ENCODE measurements around the gene HEATR9. TPM values are rescaled to one million over a fixed set of nuclear protein-coding genes. Genes with fewer than 3 reads are reported as not detected.

The HEATR9 gene
- total RNA-seq, 1 experiment from 2014 or later, result not detected

- TF ChIP-seq POLR2A (IDR thresholded peaks at IDR 0.05; ENCODE audit: borderline replicate concordance, extremely low read depth, insufficient read depth, insufficient read length), result no peak
- no peak for TF ChIP-seq MAX (IDR thresholded peaks at IDR 0.05)
- TF ChIP-seq TCF7L2 (IDR thresholded peaks at IDR 0.05; ENCODE audit: borderline replicate concordance, extremely low read depth, insufficient read depth, insufficient read length), result no peak
- no peak for TF ChIP-seq POLR2AphosphoS5 (IDR thresholded peaks at IDR 0.05; ENCODE audit: low read depth, low read length)
- TF ChIP-seq ELF1 (IDR thresholded peaks at IDR 0.05; ENCODE audit: borderline replicate concordance, low read depth), result no peak
- no peak for TF ChIP-seq ZFX (IDR thresholded peaks at IDR 0.05)
- no peak for TF ChIP-seq CEBPB (IDR thresholded peaks at IDR 0.05; ENCODE audit: low read depth)
- TF ChIP-seq ZNF274 (IDR thresholded peaks at IDR 0.05; ENCODE audit: low read depth, low read length), result no peak
- TF ChIP-seq SP1 (IDR thresholded peaks at IDR 0.05; ENCODE audit: low read depth), result no peak
- no peak for TF ChIP-seq CTCF (IDR thresholded peaks at IDR 0.05 in 2 of 3, conservative IDR thresholded peaks at IDR 0.05 in 1 of 3; ENCODE audit: borderline replicate concordance in 1 of 3, insufficient read depth in 1 of 3, low read depth in 2 of 3, low read length in 2 of 3)
- TF ChIP-seq EZH2phosphoT487 (IDR thresholded peaks at IDR 0.05; ENCODE audit: borderline replicate concordance), result no peak
- no peak for TF ChIP-seq EGR1 (IDR thresholded peaks at IDR 0.05; ENCODE audit: low read depth)
- no peak for TF ChIP-seq EZH2 (IDR thresholded peaks at IDR 0.05)
These were observed 46.7 kb upstream of the HEATR9 start (continued) for GRCh38 chr17:35915153-35915964.

- intact Hi-C loops (cut with micrococcal nuclease), result no loop called here
- no peak overlapping the region for H2AFZ ChIP-seq (ENCODE audit: low read depth, low read length, poor library complexity, severe bottlenecking)
- RAD21 ChIA-PET (ENCODE audit: low non-redundant PET in 1 of 2, low total read pairs in 2 of 2, uncharacterized antibody in 2 of 2, unreplicated experiment in 2 of 2), result no interaction called here
- no peak overlapping the region for H3K27ac ChIP-seq (ENCODE audit: low read depth, low read length)
- DNase-seq (ENCODE audit: low read depth, low spot score) (no peak), ATAC-seq (no peak)
- H3K4me1 ChIP-seq (ENCODE audit: control insufficient read depth in 1 of 2, insufficient read depth in 2 of 2, low read length in 2 of 2), result no peaks in the 10 kb centered on the region
- H3K9ac ChIP-seq (ENCODE audit: low read length), result no peak overlapping the region
- no peaks in the 10 kb centered on the region for H3K9me2 ChIP-seq (ENCODE audit: insufficient read depth)
- CTCF ChIA-PET, result no interaction called here
- H3K4me2 ChIP-seq (ENCODE audit: low read length), result no peak overlapping the region
- no peaks in the 10 kb centered on the region for H3K79me2 ChIP-seq (ENCODE audit: insufficient read depth, low read length)
- TF ChIP-seq EZH2phosphoT487 (IDR thresholded peaks at IDR 0.05; ENCODE audit: borderline replicate concordance), result no peak
- TF ChIP-seq JUND (IDR thresholded peaks at IDR 0.05), result no peak
- no peak for TF ChIP-seq ZNF274 (IDR thresholded peaks at IDR 0.05; ENCODE audit: low read depth, low read length)
- no peak for TF ChIP-seq EZH2 (IDR thresholded peaks at IDR 0.05)
- TF ChIP-seq ZFX (IDR thresholded peaks at IDR 0.05), result no peak
- TF ChIP-seq POLR2A (IDR thresholded peaks at IDR 0.05; ENCODE audit: borderline replicate concordance, extremely low read depth, insufficient read depth, insufficient read length), result no peak
- TF ChIP-seq SP1 (IDR thresholded peaks at IDR 0.05; ENCODE audit: low read depth), result no peak
- TF ChIP-seq EGR1 (IDR thresholded peaks at IDR 0.05; ENCODE audit: low read depth), result no peak
- POLR2A ChIA-PET, result no interaction called here
- H3K4me3 ChIP-seq (replicated peaks in 1 of 2; ENCODE audit: low read depth in 1 of 2, low read length in 2 of 2), result no peak overlapping the region
- H3K27me3 ChIP-seq (ENCODE audit: insufficient read depth, low read length), result no peaks in the 10 kb centered on the region
- no TSS peak for BruUV-seq (replicated peaks)
- H3K36me3 ChIP-seq (ENCODE audit: control insufficient read depth in 1 of 2, insufficient read depth in 2 of 2, low read length in 2 of 2), result no peaks in the 10 kb centered on the region
- no peaks in the 10 kb centered on the region for H3K9me3 ChIP-seq (ENCODE audit: control insufficient read depth in 1 of 2, insufficient read depth in 1 of 2, low read depth in 1 of 2, low read length in 2 of 2)
- no peaks in the 10 kb centered on the region for H4K20me1 ChIP-seq (ENCODE audit: insufficient read depth)
These were observed 45.7 kb upstream of the HEATR9 start for GRCh38 chr17:35914354-35914753.
